ENCODE data around the gene CYBA. TPM values are rescaled to one million over a fixed set of nuclear protein-coding genes. Genes with fewer than 3 reads are reported as not detected.
A peak's percentile ranks its signal among the peaks of the same experiment; 100 is the strongest.

Gene CYBA
- total RNA-seq, 1 donor from 2014 or later = 51.8 TPM

DNA sequence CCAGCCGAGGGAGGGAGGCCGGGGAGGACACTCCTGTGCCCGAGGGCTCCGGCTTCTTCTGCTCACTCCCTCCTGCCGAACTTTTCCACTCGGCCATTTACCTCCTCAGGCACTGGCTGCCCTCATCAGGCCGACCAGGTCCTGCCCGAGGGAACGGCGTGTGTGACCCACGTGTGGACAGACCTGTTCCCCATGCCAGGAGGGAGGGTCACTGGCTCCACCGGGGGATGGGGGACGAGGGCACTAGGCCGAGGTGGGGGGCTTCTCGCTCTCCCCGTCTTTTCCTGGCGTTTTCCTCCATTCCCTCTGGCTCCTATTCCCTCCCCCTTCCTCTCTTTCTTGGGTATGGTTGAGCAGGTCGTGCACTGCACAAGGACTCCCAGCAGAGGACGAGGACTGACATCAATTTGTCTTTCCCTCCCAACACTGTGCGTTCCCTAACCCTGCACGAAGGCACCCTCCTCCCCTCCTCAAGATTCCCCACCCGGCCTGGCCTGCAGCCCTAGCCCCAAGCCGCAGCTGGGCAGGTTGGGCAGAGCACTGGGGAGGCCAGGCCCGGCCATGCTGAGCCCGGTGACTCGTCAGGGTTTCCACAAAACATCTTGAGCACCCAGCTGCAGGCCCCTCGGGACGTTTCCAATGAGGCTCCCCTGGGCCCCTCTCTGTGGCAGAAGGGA, 15.7 kb downstream of the CYBA start:
- TF ChIP-seq, protein P1, sequence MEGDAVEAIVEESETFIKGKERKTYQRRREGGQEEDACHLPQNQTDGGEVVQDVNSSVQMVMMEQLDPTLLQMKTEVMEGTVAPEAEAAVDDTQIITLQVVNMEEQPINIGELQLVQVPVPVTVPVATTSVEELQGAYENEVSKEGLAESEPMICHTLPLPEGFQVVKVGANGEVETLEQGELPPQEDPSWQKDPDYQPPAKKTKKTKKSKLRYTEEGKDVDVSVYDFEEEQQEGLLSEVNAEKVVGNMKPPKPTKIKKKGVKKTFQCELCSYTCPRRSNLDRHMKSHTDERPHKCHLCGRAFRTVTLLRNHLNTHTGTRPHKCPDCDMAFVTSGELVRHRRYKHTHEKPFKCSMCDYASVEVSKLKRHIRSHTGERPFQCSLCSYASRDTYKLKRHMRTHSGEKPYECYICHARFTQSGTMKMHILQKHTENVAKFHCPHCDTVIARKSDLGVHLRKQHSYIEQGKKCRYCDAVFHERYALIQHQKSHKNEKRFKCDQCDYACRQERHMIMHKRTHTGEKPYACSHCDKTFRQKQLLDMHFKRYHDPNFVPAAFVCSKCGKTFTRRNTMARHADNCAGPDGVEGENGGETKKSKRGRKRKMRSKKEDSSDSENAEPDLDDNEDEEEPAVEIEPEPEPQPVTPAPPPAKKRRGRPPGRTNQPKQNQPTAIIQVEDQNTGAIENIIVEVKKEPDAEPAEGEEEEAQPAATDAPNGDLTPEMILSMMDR (IDR thresholded peaks at IDR 0.05) = no peak
- Mint-ChIP-seq H3K4me1 (ENCODE audit: unreplicated experiment) (peaks cover 8% of the 10 kb centered on the region), H3K36me3 (ENCODE audit: unreplicated experiment) (peaks cover 14% of the 10 kb centered on the region), H3K4me3 (ENCODE audit: unreplicated experiment) (peak overlapping the region; percentile 22), H3K27ac (ENCODE audit: unreplicated experiment) (no peak overlapping the region), H3K9me3 (ENCODE audit: unreplicated experiment) (no peaks in the 10 kb centered on the region), H3K27me3 (ENCODE audit: unreplicated experiment) (peaks cover 3% of the 10 kb centered on the region)
- DNase-seq (ENCODE audit: extremely low spot score, unreplicated experiment) = no peak

DNA sequence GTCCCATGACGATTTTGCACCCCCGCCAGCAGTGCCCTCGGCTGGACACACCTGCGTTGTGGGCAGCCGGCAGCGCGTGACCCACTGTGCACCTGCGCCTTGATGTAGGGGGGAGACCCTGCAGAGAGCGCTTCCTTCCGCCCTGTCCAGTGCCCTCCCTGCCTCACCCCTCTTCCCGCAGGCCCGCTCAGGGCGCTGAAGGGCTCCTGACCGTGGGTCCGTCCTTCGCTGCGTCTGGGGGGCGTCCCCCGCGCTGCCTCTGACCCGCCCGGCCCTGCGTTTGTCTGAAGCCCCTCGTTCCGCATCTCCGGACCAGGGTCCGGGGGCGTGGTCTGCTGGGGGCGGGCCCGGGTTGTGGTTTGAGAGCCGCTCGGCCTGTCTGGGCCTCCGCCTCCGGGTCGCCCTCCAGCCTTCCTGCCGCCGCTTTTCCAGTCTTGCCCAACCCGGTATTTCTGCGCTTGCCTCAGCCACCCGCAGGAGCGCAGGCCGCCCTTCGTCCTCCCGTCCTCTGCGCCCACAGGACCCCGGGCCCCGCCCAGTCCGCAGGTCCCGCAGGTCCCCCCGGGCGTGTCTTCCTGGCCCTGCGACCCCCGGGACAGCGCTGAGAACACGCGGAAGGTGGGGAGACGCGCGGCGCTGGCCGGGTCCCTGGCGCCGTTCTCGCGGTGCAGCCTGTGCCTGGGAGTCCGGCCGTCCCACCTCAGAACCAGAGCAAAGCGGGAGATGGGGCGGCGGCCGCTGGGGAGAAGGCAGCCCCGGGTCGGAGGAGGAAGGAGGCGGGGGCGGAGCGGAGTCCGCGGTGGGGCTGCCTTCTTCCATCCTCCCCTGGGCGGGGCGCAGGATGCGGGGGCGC, 16.5 kb downstream of the CYBA start:
- no peak for DNase-seq (ENCODE audit: extremely low spot score, unreplicated experiment)
- H3K4me3 Mint-ChIP-seq (ENCODE audit: unreplicated experiment) = peak overlapping the region; percentile 35
- H3K9me3 Mint-ChIP-seq (ENCODE audit: unreplicated experiment) = no peaks in the 10 kb centered on the region
- H3K27ac Mint-ChIP-seq (ENCODE audit: unreplicated experiment) = no peak overlapping the region
- peaks cover 16% of the 10 kb centered on the region for H3K36me3 Mint-ChIP-seq (ENCODE audit: unreplicated experiment)
- H3K27me3 Mint-ChIP-seq (ENCODE audit: unreplicated experiment) = no peaks in the 10 kb centered on the region
- TF ChIP-seq, protein P1 (IDR thresholded peaks at IDR 0.05) = no peak
- peaks cover 8% of the 10 kb centered on the region for H3K4me1 Mint-ChIP-seq (ENCODE audit: unreplicated experiment)

DNA sequence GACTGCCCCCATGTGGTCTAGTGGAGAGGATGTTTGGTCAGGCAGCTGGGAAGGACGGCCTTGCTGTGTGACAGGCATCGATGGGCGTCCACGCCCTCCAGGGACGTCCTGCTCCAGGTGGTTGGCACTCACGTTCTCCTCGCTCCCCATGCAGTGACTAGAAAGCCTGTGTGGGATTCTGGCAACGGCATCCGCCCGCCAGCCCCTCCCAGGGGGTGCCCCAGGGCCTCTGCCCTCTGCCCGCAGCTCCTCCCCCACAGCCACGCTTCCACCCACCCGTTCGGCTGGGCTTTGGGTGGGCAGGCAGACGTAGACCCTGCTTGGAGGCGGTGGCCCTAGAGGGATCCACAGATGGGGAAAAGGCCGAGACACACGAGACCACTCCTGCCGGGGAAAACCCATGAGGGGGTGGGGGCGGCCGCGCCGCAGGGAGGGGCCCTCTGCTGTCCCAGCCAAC, 17.1 kb downstream of the CYBA start:
- Mint-ChIP-seq H3K36me3 (ENCODE audit: unreplicated experiment) (peaks cover 16% of the 10 kb centered on the region), H3K9me3 (ENCODE audit: unreplicated experiment) (no peaks in the 10 kb centered on the region), H3K27me3 (ENCODE audit: unreplicated experiment) (no peaks in the 10 kb centered on the region), H3K4me3 (ENCODE audit: unreplicated experiment) (no peak overlapping the region), H3K27ac (ENCODE audit: unreplicated experiment) (no peak overlapping the region), H3K4me1 (ENCODE audit: unreplicated experiment) (peaks cover 8% of the 10 kb centered on the region)
- TF ChIP-seq, protein P1 (IDR thresholded peaks at IDR 0.05) = peak; percentile 32
- DNase-seq (ENCODE audit: extremely low spot score, unreplicated experiment) = no peak

DNA sequence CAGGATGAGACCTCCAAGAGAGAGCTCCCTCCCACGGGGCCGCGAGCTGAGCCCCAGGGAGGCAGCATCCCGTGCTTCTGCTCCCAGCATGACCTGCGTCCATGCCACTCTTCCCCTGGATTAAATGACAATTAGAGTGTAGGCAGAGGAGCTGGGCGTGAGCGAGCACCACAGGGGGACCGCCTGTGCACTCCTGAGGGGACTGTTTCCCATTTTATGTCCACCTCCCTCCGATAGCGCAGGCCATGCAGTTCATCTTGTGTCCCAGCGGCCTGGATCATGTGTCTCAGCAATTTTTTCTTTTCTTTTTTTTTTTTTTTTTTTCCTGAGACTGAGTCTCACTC, 18.3 kb downstream of the CYBA start:
- no peaks in the 10 kb centered on the region for H3K27me3 Mint-ChIP-seq (ENCODE audit: unreplicated experiment)
- no peaks in the 10 kb centered on the region for H3K9me3 Mint-ChIP-seq (ENCODE audit: unreplicated experiment)
- DNase-seq (ENCODE audit: extremely low spot score, unreplicated experiment) = no peak

More for the DNA sequence above, 18.3 kb downstream of the CYBA start:
- Mint-ChIP-seq H3K27ac (ENCODE audit: unreplicated experiment) (no peak overlapping the region), H3K4me3 (ENCODE audit: unreplicated experiment) (no peak overlapping the region), H3K4me1 (ENCODE audit: unreplicated experiment) (peaks cover 8% of the 10 kb centered on the region), H3K36me3 (ENCODE audit: unreplicated experiment) (peaks cover 18% of the 10 kb centered on the region)
- TF ChIP-seq, protein P1 (IDR thresholded peaks at IDR 0.05) = no peak

Measured in osteocyte (in vitro differentiated cells).